Mesodermal cell (in vitro differentiated cells): ENCODE data around the gene ITPA.

Experiments used
- H3K27ac ChIP-seq: 2 replicates; pipeline ENCODE4 v1.7.0; 2013; ENCODE audit warnings: mild to moderate bottlenecking, low read depth, low read length, moderate library complexity; ENCODE audit not compliant: severe bottlenecking
- H3K36me3 ChIP-seq: 2 replicates; pipeline ENCODE4 v1.7.1; 2013; ENCODE audit warnings: mild to moderate bottlenecking, low read length, moderate library complexity; ENCODE audit not compliant: control insufficient read depth, insufficient read depth
- H3K4me1 ChIP-seq: one replicate; pipeline ENCODE4 v1.7.1; 2013; ENCODE audit warnings: mild to moderate bottlenecking, low read length; ENCODE audit not compliant: insufficient read depth, control insufficient read depth, poor library complexity, severe bottlenecking
- H3K4me3 ChIP-seq: 2 replicates; pipeline ENCODE4 v1.7.0; 2013; ENCODE audit warnings: low read length, control low read depth, mild to moderate bottlenecking; ENCODE audit not compliant: insufficient read depth, poor library complexity, severe bottlenecking; ENCODE audit errors: extremely low read depth
- H3K9me3 ChIP-seq: 2 replicates; pipeline ENCODE4 v1.7.1; 2013; ENCODE audit warnings: mild to moderate bottlenecking, low read length, moderate library complexity; ENCODE audit not compliant: control insufficient read depth
- WGBS, 2 experiments: methylation state at CpG; one replicate each; pipeline ENCODE4 v1.1.5; 2013; ENCODE audit warnings: missing lambda C conversion rate in 2 of 2; ENCODE audit not compliant: insufficient coverage in 2 of 2; 5-methylcytosine and 5-hydroxymethylcytosine counted together

The ITPA gene

DNA sequence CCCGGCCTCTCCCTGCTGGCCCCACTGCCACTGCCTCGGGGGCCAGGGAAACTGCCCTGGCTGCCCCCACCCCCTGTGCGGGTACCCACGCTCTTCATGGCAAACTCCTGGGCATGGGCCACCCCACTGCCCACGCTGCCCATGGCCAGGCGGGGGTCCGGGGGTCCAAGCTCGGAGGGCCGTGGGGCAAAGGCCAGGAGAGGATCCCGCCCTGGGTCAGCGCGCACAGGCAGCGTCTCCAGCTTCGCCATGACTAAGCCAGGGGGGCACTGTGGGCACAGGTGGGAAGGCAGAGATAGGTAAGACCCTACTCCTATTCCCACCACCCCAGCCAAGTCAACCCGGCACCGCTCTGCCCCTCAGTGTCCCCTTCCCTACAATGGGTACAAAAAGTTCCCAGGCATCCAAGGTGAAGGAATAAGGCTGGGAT lies 42.4 kb upstream of the ITPA start:
- no peak overlapping the region for H3K27ac ChIP-seq
- no peaks in the 10 kb centered on the region for H3K9me3 ChIP-seq
- H3K36me3 ChIP-seq, result no peaks in the 10 kb centered on the region
- peaks cover 8% of the 10 kb centered on the region for H3K4me1 ChIP-seq
- H3K4me3 ChIP-seq, result no peak overlapping the region
- 95 to 98% methylated on average over 11 to 12 of the region's 16 CpGs for WGBS, 2 experiments

DNA sequence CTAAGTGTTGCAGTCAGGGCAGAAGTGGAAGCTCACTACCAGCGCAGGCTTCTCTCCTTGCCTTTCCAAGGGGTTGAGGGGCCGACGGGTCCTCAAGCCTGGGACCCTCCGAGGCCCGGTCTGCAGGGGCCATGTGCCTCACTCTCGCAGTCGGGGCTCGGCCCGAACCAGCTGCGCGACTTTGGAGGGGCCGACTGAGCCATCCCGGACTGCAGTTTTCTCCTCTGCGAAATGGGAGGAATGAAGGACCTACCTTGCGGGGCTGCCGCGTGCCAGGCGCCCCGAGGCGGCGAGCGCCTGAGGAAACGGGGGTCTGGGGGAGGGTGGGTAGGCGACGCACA lies 41.6 kb upstream of the ITPA start:
- no peak overlapping the region for H3K4me3 ChIP-seq
- 67 to 81% methylated on average over 15 to 23 of the region's 25 CpGs for WGBS, 2 experiments
- H3K4me1 ChIP-seq, result peaks cover 9% of the 10 kb centered on the region
- H3K27ac ChIP-seq, result no peak overlapping the region
- no peaks in the 10 kb centered on the region for H3K9me3 ChIP-seq
- H3K36me3 ChIP-seq, result no peaks in the 10 kb centered on the region

- Histone ChIP-seq H3K36me3 (no peaks in the 10 kb centered on the region), H3K4me1 (peaks cover 9% of the 10 kb centered on the region), H3K4me3 (no peak overlapping the region), H3K9me3 (no peaks in the 10 kb centered on the region), H3K27ac (no peak overlapping the region)
- WGBS, 2 experiments, result 21 to 23% methylated on average over 23 to 26 of the region's 39 CpGs
These were observed 41.0 kb upstream of the ITPA start for GRCh38 chr20:3168079-3168828.

DNA sequence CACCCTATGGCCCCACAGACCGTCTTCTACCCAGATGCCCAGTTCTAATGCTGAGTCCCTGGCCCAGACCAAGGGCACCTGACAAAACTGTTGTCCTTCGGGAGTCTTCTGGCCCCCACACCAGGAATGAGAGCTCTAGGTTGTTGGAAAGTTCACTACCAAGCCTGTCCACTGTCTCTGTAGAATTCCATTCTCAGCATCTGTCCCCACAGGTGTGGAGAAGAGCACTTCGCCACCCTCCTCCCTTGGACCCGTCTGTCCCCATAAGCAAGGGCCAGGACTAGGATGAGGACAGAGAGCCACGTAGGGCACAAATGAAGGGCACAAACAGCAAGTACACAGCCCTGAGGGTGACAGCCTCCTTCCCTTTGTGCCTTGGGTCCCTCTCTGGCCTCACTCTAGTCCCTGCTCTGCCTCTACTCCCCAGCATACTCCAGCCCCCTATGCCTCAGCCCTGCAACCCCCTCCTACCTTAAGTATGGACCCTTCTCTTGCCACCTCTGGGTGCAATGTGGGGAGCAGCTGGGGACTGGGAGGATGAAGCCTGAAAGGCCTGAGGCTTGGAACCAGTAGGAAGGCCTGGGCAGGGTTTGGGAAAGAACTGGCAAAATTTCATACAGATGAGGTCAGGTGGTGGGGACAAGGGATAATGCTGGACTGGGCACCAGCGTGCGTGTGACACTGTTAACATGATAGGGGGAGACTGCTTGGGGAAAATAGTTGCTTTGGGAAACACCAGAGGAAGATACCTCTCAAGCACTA lies 40.3 kb upstream of the ITPA start:
- no peak overlapping the region for H3K27ac ChIP-seq

DNA sequence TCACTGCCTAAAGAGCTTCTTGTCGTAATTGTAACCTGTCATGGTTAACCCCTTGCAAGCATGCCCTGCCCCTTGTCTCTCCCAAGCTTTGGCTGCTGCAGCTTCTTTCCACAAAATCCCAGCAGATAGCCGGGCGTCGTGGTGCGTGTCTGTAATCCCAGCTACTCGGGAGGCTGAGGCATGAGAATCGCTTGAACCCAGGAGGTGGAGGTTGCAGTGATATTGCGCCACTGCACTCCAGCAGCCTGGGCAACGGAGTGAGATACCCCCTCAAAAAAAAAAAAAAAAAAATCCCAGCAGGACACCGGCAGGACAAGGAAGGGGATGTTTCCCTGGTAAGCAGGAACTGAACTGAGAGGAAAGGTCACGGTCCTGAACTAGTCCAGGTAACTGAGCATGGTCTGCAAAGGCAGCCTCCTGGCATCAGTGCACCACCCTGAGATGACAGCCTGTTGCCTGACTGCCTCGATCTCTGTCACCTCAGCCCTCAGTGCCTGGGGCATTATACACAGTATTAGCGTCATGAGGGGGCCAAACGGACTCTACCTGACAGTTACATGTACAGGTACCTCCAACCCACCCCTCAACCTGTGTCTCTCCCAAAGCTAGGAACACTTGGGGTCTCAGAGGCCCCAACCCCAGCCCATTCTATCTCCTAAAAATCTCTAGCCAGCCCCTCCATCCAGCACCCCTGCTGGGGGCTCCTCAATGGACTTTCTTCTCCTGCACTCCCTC lies 37.7 kb upstream of the ITPA start:
- H3K4me1 ChIP-seq, result peaks cover 9% of the 10 kb centered on the region
- H3K4me3 ChIP-seq, result no peak overlapping the region
- no peak overlapping the region for H3K27ac ChIP-seq
- no peaks in the 10 kb centered on the region for H3K9me3 ChIP-seq
- WGBS, 2 experiments, result 72 to 82% methylated on average over 5 to 10 of the region's 14 CpGs
- H3K36me3 ChIP-seq, result no peaks in the 10 kb centered on the region

More for the DNA sequence above, 40.3 kb upstream of the ITPA start:
- Histone ChIP-seq H3K36me3 (no peaks in the 10 kb centered on the region), H3K9me3 (no peaks in the 10 kb centered on the region), H3K4me1 (peaks cover 9% of the 10 kb centered on the region), H3K4me3 (no peak overlapping the region)
- 84 to 92% methylated on average over 6 of the region's 7 CpGs for WGBS, 2 experiments

- peak overlapping the region; percentile 67 for H3K4me3 ChIP-seq
- no peak overlapping the region for H3K27ac ChIP-seq
- 30 to 47% methylated on average over 4 of the region's 5 CpGs for WGBS, 2 experiments
- H3K36me3 ChIP-seq, result no peaks in the 10 kb centered on the region
- H3K9me3 ChIP-seq, result no peaks in the 10 kb centered on the region
- H3K4me1 ChIP-seq, result peaks cover 9% of the 10 kb centered on the region
These were observed 37.0 kb upstream of the ITPA start for GRCh38 chr20:3172126-3172932.

GRCh38 chr20:3172933-3173609 lies 36.2 kb upstream of the ITPA start, which contains the start of gene LZTS3:
Gene LZTS3, minus strand, starts transcription at chr20:3173549. Its CDS starts 6,386 bp downstream, at chr20:3167163.
- H3K4me1 ChIP-seq, result peaks cover 9% of the 10 kb centered on the region
- H3K36me3 ChIP-seq, result no peaks in the 10 kb centered on the region
- peak within 1 kb of the TSS; percentile 67 for H3K4me3 ChIP-seq
- H3K27ac ChIP-seq, result peak within 1 kb of the TSS; percentile 92
- 0% methylated on average over 23 to 42 of the region's 62 CpGs for WGBS, 2 experiments
- no peaks in the 10 kb centered on the region for H3K9me3 ChIP-seq

DNA sequence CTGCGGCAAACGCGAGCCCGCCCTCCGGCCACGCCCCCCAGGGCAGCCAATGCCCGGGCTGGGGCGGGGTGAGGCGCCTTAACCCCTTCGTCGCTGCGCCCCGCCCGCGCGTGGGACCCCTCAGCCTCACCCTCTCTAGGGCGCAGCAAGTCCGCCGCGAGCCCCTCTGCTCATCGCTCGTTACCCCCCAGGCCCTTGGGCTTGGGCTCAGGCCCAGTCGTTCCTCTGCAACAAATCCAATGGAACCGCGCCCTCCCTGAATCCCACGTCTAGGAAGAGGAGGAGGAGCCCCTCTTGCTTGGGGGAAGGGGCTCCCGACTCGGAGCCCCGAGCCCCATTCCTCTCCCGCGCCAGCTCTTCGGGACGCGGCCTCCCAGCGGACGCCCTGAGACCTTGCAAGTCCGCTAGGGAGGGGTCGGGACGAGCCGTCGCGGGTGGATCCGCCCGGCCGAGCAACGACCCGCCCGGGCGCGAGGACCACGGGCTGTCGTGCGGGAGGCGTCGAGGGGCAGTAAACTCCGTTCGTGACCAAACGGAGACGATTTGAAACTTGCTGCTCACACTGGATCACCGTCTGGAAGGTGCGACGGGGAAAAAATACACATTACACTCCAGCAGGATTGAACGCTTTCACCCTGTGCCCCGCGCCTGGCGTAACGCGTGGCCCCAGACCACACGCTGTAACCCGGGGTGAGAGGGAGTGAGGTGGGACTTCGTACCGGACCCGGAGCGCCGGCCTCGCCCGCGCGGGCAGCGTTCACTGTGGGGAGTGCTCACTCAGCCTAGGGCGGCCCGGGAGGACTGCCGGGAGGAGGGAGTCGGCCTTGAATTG lies 35.5 kb upstream of the ITPA start:
- Histone ChIP-seq H3K9me3 (no peaks in the 10 kb centered on the region), H3K4me3 (peak overlapping the region; percentile 67), H3K4me1 (peaks cover 3% of the 10 kb centered on the region), H3K36me3 (no peaks in the 10 kb centered on the region), H3K27ac (peak overlapping the region; percentile 92)
- WGBS, 2 experiments, result 0% methylated on average over 69 to 73 of the region's 84 CpGs

DNA sequence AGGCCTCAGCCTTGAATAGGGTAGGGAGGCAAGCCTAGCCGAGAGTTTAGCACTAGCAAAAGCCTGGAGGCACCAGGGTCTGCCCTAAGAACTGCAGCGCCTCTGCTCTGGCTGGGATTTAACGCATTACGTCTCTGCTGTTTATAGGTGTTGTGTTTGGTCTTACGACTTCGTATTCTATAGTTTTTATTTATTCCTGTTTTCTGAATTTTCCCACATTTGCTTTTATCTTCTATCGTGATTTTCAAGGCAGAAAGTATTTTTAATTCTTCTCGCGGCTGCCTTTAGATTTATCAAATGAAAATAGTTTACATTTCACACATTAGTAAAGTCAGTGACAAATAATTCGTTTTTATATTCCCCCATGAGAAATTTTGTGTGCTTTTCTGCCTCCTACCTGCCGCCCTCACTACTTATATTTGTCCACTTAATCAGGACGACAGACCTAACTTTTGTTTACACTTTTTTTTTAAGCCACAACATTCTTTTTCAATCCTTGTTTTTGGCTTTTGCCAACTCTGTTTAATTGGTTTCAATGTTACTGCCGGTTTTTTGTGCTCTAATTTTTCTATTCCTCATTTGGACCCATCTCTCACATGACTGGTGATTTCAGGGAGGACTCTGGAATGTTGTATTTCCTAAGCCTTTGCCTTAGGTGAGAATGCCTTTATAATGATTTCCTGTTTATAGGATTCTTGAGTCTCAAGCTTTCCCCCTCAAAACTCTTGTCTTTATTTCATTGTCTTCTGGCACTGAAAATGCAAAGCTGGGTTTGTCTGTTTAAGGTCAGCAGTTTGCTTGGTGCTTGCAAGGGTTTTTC lies 34.6 kb upstream of the ITPA start:
- H3K4me1 ChIP-seq, result peaks cover 3% of the 10 kb centered on the region
- no peaks in the 10 kb centered on the region for H3K36me3 ChIP-seq
- H3K9me3 ChIP-seq, result no peaks in the 10 kb centered on the region
- 12 to 13% methylated on average over 3 to 4 of the region's 13 CpGs for WGBS, 2 experiments
- H3K4me3 ChIP-seq, result peak overlapping the region; percentile 67
- H3K27ac ChIP-seq, result peak overlapping the region; percentile 92
